H9 (cell line): ENCODE data around the gene SDHB. TPM values are rescaled to one million over a fixed set of nuclear protein-coding genes. Genes with fewer than 3 reads are reported as not detected.
A peak's percentile ranks its signal among the peaks of the same experiment; 100 is the strongest.

Experiments
- DNase-seq: peaks from one replicate; pipeline ENCODE4 v3.0.0-alpha.2; 2017
- H2AFZ ChIP-seq: one replicate; pipeline ENCODE4 v1.6.1; 2013; ENCODE audit warnings: mild to moderate bottlenecking, low read length, control low read depth, moderate library complexity
- H2AK5ac ChIP-seq: 2 replicates; pipeline ENCODE4 v1.6.1; 2013; ENCODE audit warnings: low read length, control low read depth, mixed read lengths; ENCODE audit not compliant: insufficient read length
- H2BK120ac ChIP-seq: one replicate; pipeline ENCODE4 v1.6.1; 2013; ENCODE audit warnings: low read depth, mild to moderate bottlenecking, low read length, control low read depth, inconsistent platforms; ENCODE audit not compliant: poor library complexity, severe bottlenecking
- H2BK12ac ChIP-seq: 2 replicates; pipeline ENCODE4 v1.6.1; 2013; ENCODE audit warnings: low read length, control low read depth, mixed read lengths, low read depth; ENCODE audit not compliant: insufficient read length
- H2BK15ac ChIP-seq: 2 replicates; pipeline ENCODE4 v1.6.1; 2013; ENCODE audit warnings: low read depth, low read length, control low read depth
- H2BK20ac ChIP-seq: one replicate; pipeline ENCODE4 v1.6.1; 2013; ENCODE audit warnings: low read depth, mild to moderate bottlenecking, low read length, control low read depth, inconsistent platforms; ENCODE audit not compliant: poor library complexity, severe bottlenecking
- H2BK5ac ChIP-seq: 2 replicates; pipeline ENCODE4 v1.6.1; 2013; ENCODE audit warnings: low read length, control low read depth, mixed read lengths; ENCODE audit not compliant: insufficient read length
- H3K14ac ChIP-seq: 2 replicates; pipeline ENCODE4 v1.6.1; 2013; ENCODE audit warnings: low read length, control low read depth; ENCODE audit not compliant: insufficient read depth
- H3K18ac ChIP-seq: 2 replicates; pipeline ENCODE4 v1.6.1; 2013; ENCODE audit warnings: low read depth, mild to moderate bottlenecking, mixed read lengths, low read length, control low read depth; ENCODE audit not compliant: insufficient read length
- H3K23ac ChIP-seq: 2 replicates; pipeline ENCODE4 v1.6.1; 2013; ENCODE audit warnings: low read length, control low read depth, mixed read lengths, low read depth; ENCODE audit not compliant: insufficient read length
- H3K23me2 ChIP-seq: 2 replicates; pipeline ENCODE4 v1.6.1; 2013; ENCODE audit warnings: low read depth, mild to moderate bottlenecking, mixed read lengths, low read length, control low read depth; ENCODE audit not compliant: insufficient read length, poor library complexity, severe bottlenecking
- H3K27ac ChIP-seq: 2 replicates; pipeline ENCODE4 v1.5.1; 2013; ENCODE audit warnings: low read length, control low read depth, mixed read lengths, low read depth; ENCODE audit not compliant: insufficient read length
- H3K27me3 ChIP-seq: 2 replicates; pipeline ENCODE4 v1.6.1; 2013; ENCODE audit warnings: low read length, control low read depth, inconsistent platforms; ENCODE audit not compliant: insufficient read depth
- H3K4ac ChIP-seq: 2 replicates; pipeline ENCODE4 v1.6.1; 2013; ENCODE audit warnings: low read depth, mild to moderate bottlenecking, control low read depth, inconsistent platforms, low read length, moderate library complexity
- H3K4me1 ChIP-seq: 2 replicates; pipeline ENCODE4 v1.6.1; 2013; ENCODE audit warnings: low read length, control low read depth, inconsistent platforms; ENCODE audit not compliant: insufficient read depth
- H3K4me2 ChIP-seq: 2 replicates; pipeline ENCODE4 v1.6.1; 2013; ENCODE audit warnings: low read length, control low read depth, mixed read lengths; ENCODE audit not compliant: insufficient read length, insufficient read depth
- H3K56ac ChIP-seq: 2 replicates; pipeline ENCODE4 v1.6.1; 2013; ENCODE audit warnings: low read depth, mild to moderate bottlenecking, mixed read lengths, low read length, control low read depth; ENCODE audit not compliant: insufficient read length
- H3K79me1 ChIP-seq: 2 replicates; pipeline ENCODE4 v1.6.1; 2013; ENCODE audit warnings: low read depth, mild to moderate bottlenecking, moderate library complexity, low read length, control low read depth, inconsistent platforms; ENCODE audit not compliant: insufficient read depth, poor library complexity, severe bottlenecking
- H3K79me2 ChIP-seq: 2 replicates; pipeline ENCODE4 v1.6.1; 2013; ENCODE audit warnings: low read length, control low read depth, inconsistent platforms; ENCODE audit not compliant: insufficient read depth
- H3K9ac ChIP-seq: 2 replicates; pipeline ENCODE4 v1.6.1; 2013; ENCODE audit warnings: low read length, control low read depth, mixed read lengths; ENCODE audit not compliant: insufficient read length; ENCODE audit errors: extremely low read depth
- H3K9me3 ChIP-seq: one replicate; pipeline ENCODE4 v1.6.1; 2013; ENCODE audit warnings: low read depth, low read length, inconsistent platforms; ENCODE audit not compliant: control insufficient read depth
- H3T11ph ChIP-seq: one replicate; pipeline ENCODE4 v1.6.1; 2013; ENCODE audit warnings: mild to moderate bottlenecking, low read length, control low read depth, inconsistent platforms
- H4K20me1 ChIP-seq: one replicate; pipeline ENCODE4 v1.6.1; 2013; ENCODE audit not compliant: control insufficient read depth, insufficient read length, insufficient read depth
- H4K5ac ChIP-seq: 2 replicates; pipeline ENCODE4 v1.6.1; 2013; ENCODE audit warnings: low read depth, mild to moderate bottlenecking, mixed read lengths, low read length, control low read depth; ENCODE audit not compliant: insufficient read length
- H4K8ac ChIP-seq: replicated peaks from 2 replicates; pipeline ENCODE4 v1.6.1; 2013; ENCODE audit warnings: low read length, control low read depth, mixed read lengths, low read depth; ENCODE audit not compliant: insufficient read length
- H4K91ac ChIP-seq: 2 replicates; pipeline ENCODE4 v1.6.1; 2013; ENCODE audit warnings: low read depth, mild to moderate bottlenecking, moderate library complexity, mixed read lengths, low read length, control low read depth; ENCODE audit not compliant: insufficient read length
- H3K27ac Mint-ChIP-seq, 3 experiments: 2 replicates in 2 of 3; 3 replicates in 1 of 3; pipeline ENCODE4 v1.8.0; 2020 to 2021; ENCODE audit warnings: mixed read lengths in 3 of 3, mild to moderate bottlenecking in 1 of 3, moderate library complexity in 1 of 3
- H3K27me3 Mint-ChIP-seq: 2 replicates; pipeline ENCODE4 v1.8.0; 2021; ENCODE audit warnings: low read depth, mild to moderate bottlenecking, moderate library complexity, mixed read lengths
- H3K36me3 Mint-ChIP-seq, 3 experiments: 2 replicates in 2 of 3; 3 replicates in 1 of 3; pipeline ENCODE4 v1.8.0; 2020 to 2021; ENCODE audit warnings: low read depth in 3 of 3, mixed read lengths in 3 of 3; ENCODE audit not compliant: insufficient read depth in 1 of 3
- H3K4me1 Mint-ChIP-seq, 2 experiments: 2 replicates each; pipeline ENCODE4 v1.8.0; 2020; ENCODE audit warnings: mixed read lengths in 2 of 2
- H3K4me3 Mint-ChIP-seq, 2 experiments: 2 replicates in 1 of 2; 3 replicates in 1 of 2; pipeline ENCODE4 v1.8.0; 2020 to 2021; ENCODE audit warnings: mild to moderate bottlenecking in 2 of 2, mixed read lengths in 2 of 2, moderate library complexity in 1 of 2
- H3K9me3 Mint-ChIP-seq, 2 experiments: 2 replicates in 1 of 2; 3 replicates in 1 of 2; pipeline ENCODE4 v1.8.0; 2020; ENCODE audit warnings: mild to moderate bottlenecking in 2 of 2, mixed read lengths in 2 of 2, moderate library complexity in 1 of 2
- WGBS: extraction: QIAGEN DNeasy Blood & Tissue Kit; methylation state at CpG from one replicate; pipeline ENCODE4 v1.1.7; 2013; ENCODE audit warnings: missing lambda C conversion rate, low lambda C conversion rate, mixed read lengths; ENCODE audit not compliant: insufficient read length; ENCODE audit errors: extremely low coverage; 5-methylcytosine and 5-hydroxymethylcytosine counted together
- total RNA-seq: library from RNA; stranded (reverse); gene quantifications from 2 replicates; pipeline ENCODE4 v1.2.1, GENCODE V29; 2021
- TF ChIP-seq, protein P1 (sequence below): fragments of 200-600 bp; sonication (generic); conservative IDR thresholded peaks from 3 replicates; pipeline ENCODE4 v1.8.0; 2021; ENCODE audit warnings: antibody characterized with exemption, mild to moderate bottlenecking

SDHB gene
- total RNA-seq, 1 experiment from 2014 or later: 77.5 TPM

GRCh38 chr1:17011092-17011438, 42.8 kb downstream of the SDHB start:
- no peak overlapping the region for H3K9ac ChIP-seq
- TF ChIP-seq, protein P1, sequence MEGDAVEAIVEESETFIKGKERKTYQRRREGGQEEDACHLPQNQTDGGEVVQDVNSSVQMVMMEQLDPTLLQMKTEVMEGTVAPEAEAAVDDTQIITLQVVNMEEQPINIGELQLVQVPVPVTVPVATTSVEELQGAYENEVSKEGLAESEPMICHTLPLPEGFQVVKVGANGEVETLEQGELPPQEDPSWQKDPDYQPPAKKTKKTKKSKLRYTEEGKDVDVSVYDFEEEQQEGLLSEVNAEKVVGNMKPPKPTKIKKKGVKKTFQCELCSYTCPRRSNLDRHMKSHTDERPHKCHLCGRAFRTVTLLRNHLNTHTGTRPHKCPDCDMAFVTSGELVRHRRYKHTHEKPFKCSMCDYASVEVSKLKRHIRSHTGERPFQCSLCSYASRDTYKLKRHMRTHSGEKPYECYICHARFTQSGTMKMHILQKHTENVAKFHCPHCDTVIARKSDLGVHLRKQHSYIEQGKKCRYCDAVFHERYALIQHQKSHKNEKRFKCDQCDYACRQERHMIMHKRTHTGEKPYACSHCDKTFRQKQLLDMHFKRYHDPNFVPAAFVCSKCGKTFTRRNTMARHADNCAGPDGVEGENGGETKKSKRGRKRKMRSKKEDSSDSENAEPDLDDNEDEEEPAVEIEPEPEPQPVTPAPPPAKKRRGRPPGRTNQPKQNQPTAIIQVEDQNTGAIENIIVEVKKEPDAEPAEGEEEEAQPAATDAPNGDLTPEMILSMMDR: no peak
- H2BK15ac ChIP-seq: no peak overlapping the region
- no peak overlapping the region for H3K18ac ChIP-seq
- H3K27ac ChIP-seq: no peak overlapping the region
- no peaks in the 10 kb centered on the region for H3K27me3 Mint-ChIP-seq
- no CpG with 5 or more reads among the region's 15 CpGs for WGBS
- no peak overlapping the region for H3K23ac ChIP-seq
- H3K4me3 Mint-ChIP-seq: peak overlapping the region; percentile 80 to 89
- no peak overlapping the region for H2AFZ ChIP-seq
- H3K36me3 Mint-ChIP-seq: peaks cover 0 to 2% (median 2%) of the 10 kb centered on the region in 3 experiments; a peak in 3 of 7 replicates
- peaks cover 20% of the 10 kb centered on the region for H3K4me1 ChIP-seq
- no peaks in the 10 kb centered on the region for H3K79me2 ChIP-seq
- H3K4me1 Mint-ChIP-seq: peaks cover 55 to 78% of the 10 kb centered on the region in 2 experiments
- H3K9me3 Mint-ChIP-seq: no peaks in the 10 kb centered on the region; a peak in 1 of 5 replicates
- no peak overlapping the region for H2BK120ac ChIP-seq
- H4K8ac ChIP-seq: no peak overlapping the region
- peak overlapping the region; percentile 52 for H3K4me2 ChIP-seq
- no peak for DNase-seq
- no peaks in the 10 kb centered on the region for H4K20me1 ChIP-seq
- no peaks in the 10 kb centered on the region for H3K27me3 ChIP-seq
- no peaks in the 10 kb centered on the region for H3K79me1 ChIP-seq
- H3K27ac Mint-ChIP-seq: no peak overlapping the region
- no peak overlapping the region for H3K4ac ChIP-seq
- H2BK20ac ChIP-seq: no peak overlapping the region
- H2BK12ac ChIP-seq: no peak overlapping the region
- no peak overlapping the region for H3K14ac ChIP-seq
- H3K23me2 ChIP-seq: peaks cover 4% of the 10 kb centered on the region
- H2AK5ac ChIP-seq: no peak overlapping the region
- H3K9me3 ChIP-seq: no peaks in the 10 kb centered on the region
- H2BK5ac ChIP-seq: no peak overlapping the region
- no peak overlapping the region for H4K91ac ChIP-seq
- no peak overlapping the region for H3T11ph ChIP-seq
- no peak overlapping the region for H4K5ac ChIP-seq
- no peak overlapping the region for H3K56ac ChIP-seq
